GM21515 (cell line): ENCODE results near the gene WIPF2.

Source experiments
- ATAC-seq: cut with Tn5 transposase; IDR thresholded peaks from one replicate; pipeline ENCODE4 v1.9.1; 2021; ENCODE audit not compliant: unreplicated experiment

WIPF2 gene, protein sequence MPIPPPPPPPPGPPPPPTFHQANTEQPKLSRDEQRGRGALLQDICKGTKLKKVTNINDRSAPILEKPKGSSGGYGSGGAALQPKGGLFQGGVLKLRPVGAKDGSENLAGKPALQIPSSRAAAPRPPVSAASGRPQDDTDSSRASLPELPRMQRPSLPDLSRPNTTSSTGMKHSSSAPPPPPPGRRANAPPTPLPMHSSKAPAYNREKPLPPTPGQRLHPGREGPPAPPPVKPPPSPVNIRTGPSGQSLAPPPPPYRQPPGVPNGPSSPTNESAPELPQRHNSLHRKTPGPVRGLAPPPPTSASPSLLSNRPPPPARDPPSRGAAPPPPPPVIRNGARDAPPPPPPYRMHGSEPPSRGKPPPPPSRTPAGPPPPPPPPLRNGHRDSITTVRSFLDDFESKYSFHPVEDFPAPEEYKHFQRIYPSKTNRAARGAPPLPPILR

DNA sequence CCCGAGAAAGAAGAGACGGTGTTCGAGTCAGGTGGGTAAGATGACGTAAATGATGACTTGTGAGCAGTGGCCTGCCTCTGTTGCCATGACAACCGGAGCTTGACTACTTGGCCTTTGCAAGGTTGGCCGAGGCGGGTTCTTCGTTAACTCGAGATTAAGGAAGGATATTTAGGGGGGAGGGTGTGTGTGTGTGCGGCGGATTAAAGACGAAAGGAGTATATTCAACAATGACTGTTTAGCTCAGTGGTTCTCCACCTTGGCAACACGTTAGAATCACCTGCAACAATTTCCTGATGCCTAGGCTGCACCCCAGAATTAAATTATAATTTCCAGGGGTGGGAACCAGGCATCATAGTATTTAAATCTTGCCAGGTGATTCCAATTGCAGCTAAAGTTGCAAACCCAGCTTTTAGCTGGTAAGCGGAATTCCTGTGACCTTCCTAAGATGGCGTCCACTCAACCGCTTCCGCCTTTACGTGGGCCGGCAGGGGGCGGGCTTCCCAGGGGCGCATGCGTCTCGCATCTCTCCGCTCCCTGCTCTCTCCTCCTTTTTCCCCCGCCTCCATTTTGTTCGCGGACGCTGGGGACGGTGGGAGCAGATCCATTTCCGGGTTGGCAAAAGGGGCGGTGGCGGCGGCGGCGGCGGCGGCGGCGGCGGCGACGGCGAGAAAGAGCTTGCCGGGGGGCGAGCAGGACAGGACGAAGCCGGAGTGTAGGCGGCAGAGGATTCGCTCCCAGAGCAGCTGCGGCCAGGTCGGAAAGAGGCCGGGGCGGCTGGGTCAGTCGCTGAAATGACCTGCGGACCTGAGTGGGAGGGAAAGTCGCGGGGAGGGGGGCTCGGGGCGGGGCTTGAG lies at the start of gene WIPF2:
Gene WIPF2, plus strand, starts transcription at position 565 of the 854 bp plus-strand sequence. CDS start 37,156 bp downstream, outside the sequence.
- peak; percentile 89 for ATAC-seq

- ATAC-seq = no peak
Measured at GRCh38 chr17:40170325-40170724, 48.8 kb upstream of the WIPF2 start.

DNA sequence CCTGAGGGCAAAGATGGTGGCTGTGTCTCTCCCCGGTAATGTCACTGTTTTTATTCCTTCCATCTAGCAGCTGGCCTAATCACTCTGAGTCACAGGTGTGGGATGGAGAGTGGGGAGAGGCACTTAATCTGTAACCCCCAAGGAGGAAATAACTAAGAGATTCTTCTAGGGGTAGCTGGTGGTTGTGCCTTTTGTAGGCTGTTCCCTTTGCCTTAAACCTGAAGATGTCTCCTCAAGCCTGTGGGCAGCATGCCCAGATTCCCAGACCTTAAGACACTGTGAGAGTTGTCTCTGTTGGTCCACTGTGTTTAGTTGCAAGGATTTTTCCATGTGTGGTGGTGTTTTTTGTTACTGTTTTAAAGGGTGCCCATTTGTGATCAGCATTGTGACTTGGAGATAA lies 47.4 kb upstream of the WIPF2 start:
- ATAC-seq = no peak

- ATAC-seq = no peak
Measured at GRCh38 chr17:40173091-40173777, 45.9 kb upstream of the WIPF2 start.

- no peak for ATAC-seq
Measured at GRCh38 chr17:40173778-40174135, 45.3 kb upstream of the WIPF2 start.

DNA sequence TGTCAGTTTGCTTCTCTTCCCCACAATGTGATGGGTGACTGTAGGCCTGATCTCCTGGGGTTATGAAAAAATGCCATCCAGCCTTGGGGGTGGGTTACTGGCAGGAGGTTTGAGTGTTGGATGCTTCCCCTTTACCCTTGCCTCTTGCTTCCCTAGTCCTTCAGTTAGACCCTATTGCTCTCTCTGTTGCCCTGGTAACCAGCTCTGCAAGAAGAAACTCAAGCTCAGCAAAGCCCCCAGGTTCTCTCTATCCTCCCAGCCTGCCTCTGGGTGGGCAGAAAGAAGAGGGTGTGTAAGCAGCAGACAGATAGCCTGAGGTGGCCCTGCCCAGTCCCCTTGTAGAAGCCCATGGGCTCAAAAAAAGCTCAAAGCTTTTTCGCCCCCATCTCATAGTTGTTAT lies 44.6 kb upstream of the WIPF2 start:
- no peak for ATAC-seq

- no peak for ATAC-seq
Measured at GRCh38 chr17:40175928-40176753, 43.0 kb upstream of the WIPF2 start.

DNA sequence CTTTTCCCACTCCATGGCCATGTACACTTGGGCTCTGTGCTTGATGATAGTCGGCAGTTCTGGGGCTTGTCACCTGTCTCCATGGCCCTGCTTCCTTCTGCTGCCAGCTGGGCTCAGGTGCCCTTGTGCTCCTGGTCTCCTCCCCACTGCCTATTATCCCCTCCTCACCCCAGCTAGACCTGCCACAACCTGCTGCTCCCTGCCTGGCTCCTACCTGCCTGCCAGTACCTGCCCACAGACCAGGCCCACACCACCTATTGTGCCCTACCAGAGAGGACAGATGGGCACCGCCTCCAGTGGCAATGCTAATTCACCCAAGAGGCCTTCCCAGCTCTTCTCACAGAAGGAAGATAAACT lies 42.4 kb upstream of the WIPF2 start:
- no peak for ATAC-seq

DNA sequence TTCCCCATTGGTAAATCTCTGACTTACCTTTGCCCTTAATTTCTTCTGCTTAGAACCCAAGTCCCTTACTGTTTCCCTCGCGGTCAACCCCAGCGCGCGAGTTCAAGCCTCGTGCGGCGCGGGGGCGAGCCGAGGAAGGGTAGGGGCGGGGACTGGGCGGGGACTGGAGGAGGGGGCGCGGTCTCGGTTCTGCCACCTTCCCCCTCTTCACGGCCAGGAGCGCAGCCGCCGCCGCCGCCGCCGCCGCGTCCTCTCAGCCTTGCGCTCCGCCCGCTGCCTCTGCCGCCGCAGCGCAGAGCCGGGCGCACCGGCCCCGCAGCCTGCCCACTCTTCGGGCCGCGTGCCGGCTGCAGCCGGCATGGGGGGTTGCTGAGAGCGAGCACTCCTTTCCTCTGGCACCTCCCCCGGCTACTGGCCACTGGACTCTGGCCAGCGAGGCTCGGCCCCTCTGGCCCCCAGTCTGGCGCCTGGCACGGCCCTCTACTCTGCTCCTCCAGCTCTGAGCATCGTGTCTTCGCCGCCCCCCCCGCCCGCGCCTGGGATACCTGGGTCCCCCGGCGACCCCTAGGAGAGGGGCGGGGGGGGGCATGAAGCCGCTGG lies 41.7 kb upstream of the WIPF2 start, which contains the start of gene RAPGEFL1:
Gene RAPGEFL1, plus strand, starts transcription at position 196 of the 600 bp plus-strand sequence. Its CDS starts 392 bp downstream, at position 588.
- no peak for ATAC-seq

DNA sequence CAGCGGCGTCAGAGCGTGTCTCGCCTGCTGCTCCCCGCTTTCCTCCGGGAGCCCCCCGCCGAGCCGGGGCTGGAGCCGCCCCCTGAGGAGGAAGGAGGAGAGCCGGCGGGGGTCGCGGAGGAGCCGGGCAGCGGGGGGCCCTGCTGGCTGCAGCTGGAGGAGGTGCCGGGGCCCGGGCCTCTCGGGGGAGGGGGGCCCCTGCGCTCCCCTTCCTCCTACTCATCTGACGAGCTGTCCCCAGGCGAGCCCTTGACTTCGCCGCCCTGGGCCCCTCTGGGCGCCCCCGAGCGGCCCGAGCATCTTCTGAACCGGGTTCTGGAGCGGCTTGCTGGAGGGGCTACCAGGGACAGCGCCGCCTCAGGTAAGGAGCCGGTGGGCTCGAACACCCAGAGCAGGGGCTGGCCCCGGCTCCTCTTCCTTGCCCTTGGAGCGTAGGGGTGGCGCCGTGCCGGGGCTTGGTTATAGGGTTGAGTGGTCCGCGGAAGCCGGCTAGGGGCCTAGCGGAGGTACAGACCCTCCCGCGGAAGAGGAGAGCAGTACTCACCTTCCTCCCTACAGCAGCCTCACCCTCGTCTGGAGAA lies 41.0 kb upstream of the WIPF2 start:
- no peak for ATAC-seq

DNA sequence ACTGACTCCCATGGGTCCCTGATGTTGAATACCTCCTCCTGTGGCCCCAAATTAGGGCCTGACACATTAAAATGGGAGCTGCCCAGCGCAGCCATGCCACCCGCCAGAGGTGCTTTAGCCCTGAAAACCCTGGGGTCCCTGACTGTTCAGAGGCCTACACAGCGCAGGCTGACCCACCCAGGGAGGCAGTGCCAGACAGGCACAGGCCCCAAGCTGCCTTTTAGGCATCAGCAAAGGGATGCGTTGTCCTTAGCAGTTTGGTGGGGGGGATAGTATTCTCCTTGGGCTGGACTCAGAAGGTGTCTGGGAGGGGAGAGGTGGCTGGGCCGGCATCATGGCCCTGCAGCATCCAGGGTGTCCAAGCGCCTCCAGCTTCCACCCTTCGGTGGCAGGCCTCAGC lies 40.4 kb upstream of the WIPF2 start:
- ATAC-seq = no peak

GRCh38 chr17:40179923-40180659 lies 39.0 kb upstream of the WIPF2 start:
- ATAC-seq = no peak

GRCh38 chr17:40180694-40181093 lies 38.4 kb upstream of the WIPF2 start:
- no peak for ATAC-seq

DNA sequence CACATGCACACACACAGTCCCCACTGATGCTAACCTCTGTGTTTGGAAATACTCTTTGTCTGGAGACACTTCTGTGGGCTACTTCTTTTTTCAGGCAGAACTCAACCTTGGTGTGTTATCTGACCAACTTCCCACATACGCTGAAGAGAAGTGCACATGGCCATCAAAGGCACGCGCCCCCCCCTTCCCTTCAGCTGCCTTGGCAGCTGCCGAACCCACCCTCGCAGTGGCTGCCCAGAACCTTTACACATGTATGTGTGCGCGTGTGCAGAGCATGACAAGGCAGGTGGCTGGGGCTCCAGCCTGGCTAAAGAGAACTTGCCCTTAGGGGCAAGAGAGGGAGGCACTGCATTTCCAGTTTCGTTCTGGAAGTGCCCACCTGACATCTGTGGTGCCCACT lies 37.9 kb upstream of the WIPF2 start:
- no peak for ATAC-seq

GRCh38 chr17:40182606-40183005 lies 36.5 kb upstream of the WIPF2 start:
- no peak for ATAC-seq

GRCh38 chr17:40187238-40187637 lies 31.9 kb upstream of the WIPF2 start:
- ATAC-seq = no peak

GRCh38 chr17:40188694-40189093 lies 30.4 kb upstream of the WIPF2 start:
- no peak for ATAC-seq

DNA sequence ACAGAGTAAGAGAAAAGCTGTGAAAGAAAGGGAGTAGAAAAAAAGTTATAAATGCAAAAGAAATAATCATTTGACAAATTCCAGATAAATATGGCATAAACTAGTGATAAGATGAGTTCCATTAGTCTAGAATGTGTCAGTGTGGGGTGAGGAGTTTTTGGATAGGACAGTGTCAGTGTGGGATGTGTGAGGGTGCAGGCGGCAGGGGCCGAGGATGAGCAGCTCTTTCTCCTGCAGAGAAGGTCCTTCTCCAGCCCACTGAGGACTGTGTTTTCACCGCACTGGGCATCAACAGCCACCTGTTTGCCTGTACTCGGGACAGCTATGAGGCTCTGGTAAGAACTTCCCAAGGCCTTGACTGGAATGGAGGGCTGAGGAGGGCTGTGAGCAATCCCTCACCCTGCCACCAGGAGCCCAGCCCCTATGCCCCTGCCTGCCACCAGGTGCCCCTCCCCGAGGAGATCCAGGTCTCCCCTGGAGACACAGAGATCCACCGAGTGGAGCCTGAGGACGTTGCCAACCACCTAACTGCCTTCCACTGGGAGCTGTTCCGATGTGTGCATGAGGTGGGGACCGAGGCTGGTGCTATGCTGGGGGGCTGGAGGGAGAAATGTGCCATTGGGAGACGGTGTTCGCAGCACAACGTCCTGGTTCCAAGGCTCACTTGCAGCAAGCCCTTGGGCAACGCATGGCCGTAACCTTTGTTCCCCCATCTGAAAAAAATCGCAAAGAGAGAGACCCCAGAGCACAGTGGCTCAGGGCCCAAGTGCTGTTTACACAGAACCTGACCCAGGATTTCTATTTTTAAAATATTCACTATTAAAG lies 28.7 kb upstream of the WIPF2 start:
- ATAC-seq = no peak
